AG20443 (cell line): ENCODE results near the gene CACNA1C.
A peak's percentile ranks its signal among the peaks of the same experiment; 100 is the strongest.

Experiments used
- DNase-seq: peaks from one replicate; pipeline ENCODE4 v3.0.0; 2012; ENCODE audit warnings: low spot score, mixed read lengths

CACNA1C gene

DNA sequence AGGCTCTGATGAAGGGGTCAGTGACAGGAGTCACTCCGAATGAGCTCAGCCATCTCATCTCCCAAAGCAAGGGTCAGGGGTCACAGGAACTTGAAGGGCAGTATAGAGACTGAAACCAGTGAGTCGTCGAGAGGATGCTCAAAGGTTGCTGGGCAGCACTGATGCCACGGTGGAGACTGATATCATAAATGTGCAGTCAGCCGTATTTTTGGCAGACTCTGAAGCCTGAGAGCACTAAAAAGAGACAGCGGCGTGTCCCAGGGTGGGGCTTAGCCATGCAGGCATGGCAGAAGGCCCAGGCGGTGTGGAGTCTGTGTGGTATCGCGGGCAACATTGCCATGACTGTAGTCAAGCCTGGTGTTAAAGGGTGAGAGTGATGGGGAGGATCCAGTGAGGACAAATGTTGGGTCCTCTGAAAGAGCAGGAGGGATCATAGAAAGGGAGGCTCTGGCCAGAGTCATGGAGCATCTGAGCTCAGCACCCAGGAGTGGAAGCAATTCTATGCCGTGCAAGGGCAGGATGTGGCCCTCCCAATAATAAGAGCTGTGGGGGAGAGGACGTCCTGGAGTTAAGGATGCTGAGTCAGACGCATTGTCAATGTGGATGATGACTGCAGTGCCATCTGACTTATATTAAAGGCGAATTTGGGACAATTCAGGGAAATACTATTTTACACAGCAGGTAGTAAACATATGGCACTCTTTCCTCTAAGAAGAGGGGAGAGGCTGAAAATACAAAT lies 500.8 kb downstream of the CACNA1C start:
- DNase-seq = no peak

DNA sequence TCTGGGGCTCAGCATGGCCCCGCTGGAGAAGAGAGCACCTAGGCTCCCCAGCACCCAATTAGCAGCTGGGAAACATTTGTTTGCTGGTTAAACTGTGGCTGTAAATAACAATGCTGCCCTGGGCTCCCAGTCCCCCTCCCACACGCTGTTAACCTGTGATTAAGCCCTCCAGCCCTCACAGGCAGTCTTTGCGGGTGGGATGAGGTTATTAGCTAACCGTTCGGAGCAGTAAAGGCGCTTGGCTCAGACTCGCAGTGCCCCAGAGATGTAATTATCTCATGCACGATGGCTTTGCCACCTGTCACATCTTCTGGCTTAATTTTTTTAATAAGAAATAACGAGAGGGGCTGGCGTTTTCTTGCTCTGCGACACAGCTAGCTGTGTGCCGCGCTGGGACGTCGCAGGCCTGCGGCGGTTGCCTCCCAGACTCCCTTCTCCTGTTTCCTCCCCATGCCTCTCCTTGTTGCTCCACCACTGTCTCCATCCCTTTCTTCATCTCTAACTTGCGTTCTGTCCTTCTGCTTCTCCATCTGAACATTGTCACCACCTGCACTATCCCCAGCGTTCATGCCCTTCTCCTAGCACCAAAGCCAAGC lies 502.8 kb downstream of the CACNA1C start:
- no peak for DNase-seq

DNA sequence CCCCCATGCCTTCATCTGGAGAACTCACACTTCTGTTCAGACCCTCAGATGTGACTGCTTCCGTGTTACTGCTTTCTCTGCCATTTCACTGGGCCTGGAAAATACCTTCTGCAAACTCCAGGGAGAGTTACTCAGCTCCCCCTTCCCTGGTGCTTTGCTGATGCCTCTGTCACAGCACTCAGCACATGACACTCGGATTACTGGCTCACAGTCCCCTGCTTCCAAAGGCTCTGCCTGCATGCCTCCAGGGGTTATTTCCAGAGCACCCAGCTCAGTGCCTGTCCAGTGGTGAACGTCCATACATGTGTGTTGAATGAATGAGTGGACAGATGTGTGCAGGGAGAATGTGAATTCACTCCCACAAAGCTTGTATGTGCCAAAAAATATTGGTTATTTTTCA lies 504.8 kb downstream of the CACNA1C start:
- no peak for DNase-seq

DNA sequence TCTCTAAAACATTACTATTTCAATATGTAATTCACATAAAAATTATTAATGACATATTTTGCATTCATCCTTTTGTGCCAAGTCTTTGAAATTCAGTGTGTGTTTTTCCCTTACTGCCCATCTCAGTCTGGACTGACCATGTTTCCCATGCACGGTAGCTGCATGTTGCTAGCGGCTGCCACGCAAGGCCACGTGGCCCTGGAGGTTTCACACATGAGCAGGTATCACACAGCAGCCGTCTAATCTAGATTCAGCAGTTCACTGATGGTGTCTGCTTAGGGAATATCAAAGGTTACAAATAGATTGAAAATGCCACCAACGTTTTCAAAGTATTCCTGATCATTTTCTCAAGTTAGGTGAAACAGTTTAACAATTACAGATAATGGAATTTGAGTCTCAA lies 507.1 kb downstream of the CACNA1C start:
- no peak for DNase-seq

DNA sequence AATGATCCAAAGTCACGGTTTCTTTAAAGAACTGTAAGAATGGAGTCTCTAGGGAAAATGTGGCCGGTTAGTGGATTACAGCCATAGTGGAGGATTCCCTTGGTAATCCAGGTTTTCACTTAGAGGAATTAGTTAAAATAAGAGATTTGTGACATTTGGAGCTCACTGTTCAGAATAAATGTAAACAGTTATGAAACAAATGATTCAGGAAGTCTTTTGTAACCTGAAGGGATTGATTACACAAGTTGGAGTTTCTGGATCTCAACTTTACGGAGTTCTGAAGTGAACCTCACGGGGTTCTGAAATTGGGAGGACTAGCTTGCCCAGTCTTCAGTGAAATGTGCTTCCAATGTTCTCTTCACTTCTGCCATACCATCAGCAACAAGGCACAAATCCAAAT lies 507.6 kb downstream of the CACNA1C start:
- DNase-seq = no peak

DNA sequence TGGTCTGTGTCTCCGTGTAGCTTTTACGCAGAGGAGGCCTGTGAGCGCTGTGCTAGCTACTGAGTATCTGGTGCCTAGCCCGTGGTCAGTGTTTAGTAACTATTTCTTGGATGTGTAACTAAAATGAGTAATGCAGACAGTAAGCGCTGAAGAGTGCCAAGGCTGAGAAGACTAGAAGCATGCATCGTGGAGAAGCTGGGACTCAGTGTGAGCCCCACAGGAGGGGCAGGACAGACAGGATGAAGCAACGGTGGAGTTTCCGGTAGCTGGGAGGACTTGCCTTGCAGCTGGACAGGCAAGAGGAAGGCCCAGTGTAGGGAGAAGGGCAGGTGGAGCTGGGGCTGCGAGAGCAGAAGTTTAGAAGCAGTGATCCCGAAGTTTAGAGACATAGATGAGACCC lies 508.6 kb downstream of the CACNA1C start:
- DNase-seq = no peak

DNA sequence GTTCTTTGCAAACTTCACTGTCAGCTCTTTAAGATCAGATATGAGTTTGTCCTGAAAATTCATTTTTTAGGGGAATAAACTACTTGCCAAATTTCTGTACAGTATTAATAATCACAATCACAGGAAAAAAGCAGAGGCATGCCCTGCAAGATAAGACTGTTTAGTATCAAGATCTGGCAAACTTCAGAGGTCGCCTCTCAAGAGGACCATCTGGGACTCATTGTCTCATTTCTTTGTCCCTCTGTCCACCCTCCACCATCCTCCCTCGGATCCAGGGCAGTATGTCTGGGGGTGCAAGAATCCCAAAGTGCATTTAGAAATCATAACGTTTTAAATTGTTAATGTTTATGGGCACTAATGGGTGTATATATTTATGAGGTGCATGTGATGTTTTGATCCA lies 509.6 kb downstream of the CACNA1C start:
- no peak for DNase-seq

DNA sequence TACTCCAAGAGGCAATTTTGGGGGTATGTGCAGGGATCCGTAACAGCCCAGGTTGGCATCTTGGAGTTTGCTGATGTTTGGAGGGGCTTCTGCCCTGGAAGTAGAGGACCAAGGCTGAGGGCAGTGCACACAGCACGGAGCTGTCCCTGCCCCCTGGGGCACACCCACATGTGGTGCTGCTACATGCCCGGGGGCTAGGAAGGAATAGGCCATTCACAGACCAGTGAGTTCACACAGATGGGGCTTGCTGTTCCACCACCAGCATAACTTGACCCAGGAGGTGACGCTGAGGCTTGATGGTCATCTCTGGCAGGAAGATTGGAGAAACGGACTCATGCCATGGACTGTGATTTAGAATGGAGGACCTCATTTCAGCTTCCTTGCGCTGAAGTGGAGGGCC lies 510.9 kb downstream of the CACNA1C start:
- DNase-seq = no peak

DNA sequence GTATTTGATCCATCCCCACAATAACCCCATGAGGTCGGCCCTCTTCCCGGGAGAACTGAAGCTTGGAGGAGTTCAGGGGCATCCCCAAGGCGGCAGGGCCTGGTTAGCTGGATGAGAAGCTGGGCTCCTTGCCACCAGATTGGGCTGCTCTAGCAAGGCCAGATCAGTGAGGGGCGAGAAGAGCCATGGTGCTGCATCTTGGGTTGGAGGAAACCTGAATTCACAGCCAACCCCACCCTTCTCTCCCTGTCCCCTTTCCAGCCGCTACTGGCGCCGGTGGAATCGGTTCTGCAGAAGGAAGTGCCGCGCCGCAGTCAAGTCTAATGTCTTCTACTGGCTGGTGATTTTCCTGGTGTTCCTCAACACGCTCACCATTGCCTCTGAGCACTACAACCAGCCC lies 513.4 kb downstream of the CACNA1C start:
- no peak for DNase-seq

DNA sequence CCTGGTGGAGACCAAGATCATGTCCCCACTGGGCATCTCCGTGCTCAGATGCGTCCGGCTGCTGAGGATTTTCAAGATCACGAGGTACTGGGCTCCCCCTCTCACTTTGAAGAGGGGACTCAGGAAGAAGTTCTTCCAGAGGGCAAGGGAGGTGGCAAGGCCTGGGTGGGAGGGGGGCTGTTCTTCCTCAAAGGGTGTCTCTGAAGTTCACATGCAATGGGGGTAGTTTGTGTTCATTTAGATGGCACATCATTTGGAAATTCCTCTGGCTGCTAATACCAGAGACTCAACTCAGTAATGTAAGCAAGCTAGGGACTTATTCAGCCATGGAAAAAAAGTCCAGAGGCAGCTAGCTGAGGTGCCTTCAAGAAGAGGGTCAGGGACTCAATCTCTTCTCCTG lies 514.9 kb downstream of the CACNA1C start:
- DNase-seq = no peak

DNA sequence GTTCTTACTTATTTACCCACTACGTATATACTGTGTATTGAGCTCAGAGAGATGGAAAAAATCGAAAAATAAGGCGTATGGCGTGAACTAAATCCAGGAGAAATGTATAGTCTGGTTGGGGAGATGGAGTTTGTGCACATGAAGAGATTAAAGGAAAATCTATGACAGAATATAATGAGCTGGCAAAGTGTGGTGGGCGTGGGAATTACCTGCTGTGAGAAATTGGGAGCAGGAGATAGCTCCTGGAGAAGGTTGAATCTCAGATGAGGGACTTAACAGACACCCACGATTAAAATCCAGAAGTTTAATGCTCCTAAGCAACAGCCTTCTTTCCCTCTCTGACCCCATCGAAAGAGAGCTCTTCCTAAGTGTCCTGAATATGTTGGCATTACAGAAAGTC lies 517.8 kb downstream of the CACNA1C start:
- DNase-seq = no peak

DNA sequence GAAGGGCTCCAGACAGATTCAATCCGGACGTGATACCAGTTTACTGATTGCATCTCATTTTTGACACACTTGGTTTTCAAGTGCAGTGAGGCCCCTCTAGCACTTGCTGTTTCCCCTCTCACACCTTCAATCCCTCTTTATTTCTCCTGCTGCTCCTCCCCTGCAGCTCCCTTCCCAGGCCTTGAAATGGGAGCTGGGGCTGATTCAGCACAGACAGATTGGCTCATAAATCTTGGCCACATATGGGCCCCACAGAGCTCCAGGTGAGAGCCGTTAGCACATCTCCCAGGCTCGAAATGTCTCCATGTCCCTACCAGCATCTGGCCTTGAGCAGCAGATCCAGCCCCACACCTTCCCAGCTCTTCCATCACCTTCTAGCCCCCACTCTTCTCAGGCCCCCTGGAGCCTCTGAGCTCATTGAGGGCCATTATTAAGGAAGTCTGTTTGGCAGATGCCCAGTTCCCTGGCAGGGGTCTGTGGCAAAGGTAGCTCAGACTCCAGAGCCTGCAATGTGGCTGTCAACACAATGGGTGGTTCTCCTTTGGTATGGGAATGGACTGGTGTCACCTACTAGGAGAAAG lies 521.7 kb downstream of the CACNA1C start:
- DNase-seq = no peak

DNA sequence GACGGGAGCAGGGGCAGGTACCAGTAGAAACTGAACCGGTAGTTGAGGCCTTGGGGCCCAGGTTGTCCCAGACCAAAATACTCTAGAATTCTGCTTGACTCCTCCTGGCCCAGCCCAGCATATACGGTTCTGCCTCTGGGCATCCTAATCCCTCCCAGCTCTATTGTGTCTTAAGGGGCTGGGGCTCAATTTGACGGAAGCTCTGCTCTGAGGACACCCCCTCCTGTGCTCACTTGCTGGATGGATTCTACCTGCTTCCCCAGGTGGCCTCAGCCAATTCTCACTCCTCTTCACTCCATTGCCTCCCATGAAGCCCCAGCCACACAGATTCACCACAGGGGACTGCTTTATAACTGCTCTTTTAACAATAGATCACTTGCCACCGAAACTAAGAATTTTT lies 522.5 kb downstream of the CACNA1C start:
- DNase-seq = no peak

DNA sequence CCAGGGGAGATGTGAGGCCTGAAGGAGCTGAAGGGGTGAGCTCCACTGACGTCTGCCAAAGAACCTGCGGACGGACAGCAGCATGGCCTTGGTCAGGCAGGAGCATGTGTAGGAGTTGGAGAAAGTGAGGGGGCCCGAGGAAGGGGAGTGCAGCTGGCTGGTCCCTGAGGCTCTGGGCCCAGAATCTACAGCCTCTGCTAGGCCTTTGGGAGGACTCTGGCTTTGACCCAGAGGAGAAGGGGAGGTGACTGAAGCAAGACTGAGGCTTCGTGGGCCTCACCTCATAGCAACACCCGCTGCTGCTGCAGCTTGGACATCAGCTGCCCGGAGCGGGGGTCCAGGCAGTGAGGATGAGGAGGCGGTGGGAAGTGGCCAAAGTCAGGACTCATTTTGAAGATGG lies 525.4 kb downstream of the CACNA1C start:
- no peak for DNase-seq

DNA sequence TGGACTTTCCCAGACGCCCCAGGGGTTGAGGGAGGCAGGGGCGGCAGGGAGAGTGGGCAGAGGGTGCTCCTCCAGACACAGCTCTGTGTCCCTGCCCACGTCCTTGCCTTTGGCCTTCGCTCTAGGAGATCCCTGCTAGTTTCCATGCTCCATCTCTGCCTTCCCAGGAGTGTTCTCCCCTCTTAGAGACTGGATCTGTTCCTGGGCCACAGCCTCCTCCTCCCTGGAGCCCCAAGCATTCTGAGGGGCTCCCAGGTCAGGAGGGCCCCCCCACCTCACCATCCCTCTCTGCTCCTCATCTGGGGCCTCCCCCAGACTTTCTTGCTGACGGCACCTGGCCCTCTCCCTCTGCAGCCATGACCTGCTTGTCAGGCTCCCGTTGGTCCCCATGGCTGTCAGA lies 526.0 kb downstream of the CACNA1C start:
- DNase-seq = no peak

DNA sequence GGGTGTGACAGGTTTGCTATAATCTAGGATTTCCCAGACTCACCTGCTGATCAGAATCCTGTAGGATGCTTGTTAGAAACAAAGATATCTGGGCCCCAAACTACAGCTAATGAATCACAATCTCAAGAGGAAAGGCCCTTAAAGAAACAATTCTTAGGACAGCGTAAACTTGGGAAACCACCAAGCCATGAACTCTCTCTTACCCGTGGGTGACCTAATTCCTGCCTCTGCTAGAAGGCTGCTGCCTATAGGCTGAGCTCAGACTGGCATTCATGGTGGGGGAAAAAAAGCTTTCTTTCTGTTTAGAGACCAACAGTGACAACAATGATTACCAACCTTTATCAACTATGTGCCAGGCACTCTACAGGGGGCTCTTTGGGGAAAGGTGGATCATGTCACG lies 528.0 kb downstream of the CACNA1C start:
- no peak for DNase-seq

DNA sequence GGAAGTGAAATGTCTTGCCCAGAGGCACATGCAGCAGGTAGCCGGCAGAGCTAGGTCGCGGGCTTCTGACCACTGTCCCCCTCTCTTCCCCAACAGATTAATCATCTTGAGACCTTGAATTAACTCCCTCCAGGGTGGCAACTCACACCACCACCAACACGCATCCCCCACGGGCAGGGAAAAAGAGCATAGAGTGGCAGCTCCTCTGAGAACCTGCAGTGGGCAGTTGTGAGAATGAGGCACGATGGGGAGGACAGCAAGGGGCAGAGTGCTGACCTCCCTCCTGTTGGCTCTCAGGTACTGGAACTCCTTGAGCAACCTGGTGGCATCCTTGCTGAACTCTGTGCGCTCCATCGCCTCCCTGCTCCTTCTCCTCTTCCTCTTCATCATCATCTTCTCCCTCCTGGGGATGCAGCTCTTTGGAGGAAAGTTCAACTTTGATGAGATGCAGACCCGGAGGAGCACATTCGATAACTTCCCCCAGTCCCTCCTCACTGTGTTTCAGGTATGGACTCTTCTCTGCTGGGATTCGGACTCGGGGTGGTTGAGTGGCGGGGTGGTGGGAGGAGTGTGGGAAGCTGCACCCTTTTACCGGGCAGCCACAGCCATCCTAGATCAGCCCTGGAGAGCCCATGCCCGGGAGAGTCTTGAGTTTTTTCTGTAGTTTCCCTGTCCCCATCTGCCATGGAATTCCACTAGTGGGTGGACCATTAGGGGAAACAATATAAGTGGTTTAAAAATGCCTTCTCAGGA lies 528.7 kb downstream of the CACNA1C start:
- no peak for DNase-seq

DNA sequence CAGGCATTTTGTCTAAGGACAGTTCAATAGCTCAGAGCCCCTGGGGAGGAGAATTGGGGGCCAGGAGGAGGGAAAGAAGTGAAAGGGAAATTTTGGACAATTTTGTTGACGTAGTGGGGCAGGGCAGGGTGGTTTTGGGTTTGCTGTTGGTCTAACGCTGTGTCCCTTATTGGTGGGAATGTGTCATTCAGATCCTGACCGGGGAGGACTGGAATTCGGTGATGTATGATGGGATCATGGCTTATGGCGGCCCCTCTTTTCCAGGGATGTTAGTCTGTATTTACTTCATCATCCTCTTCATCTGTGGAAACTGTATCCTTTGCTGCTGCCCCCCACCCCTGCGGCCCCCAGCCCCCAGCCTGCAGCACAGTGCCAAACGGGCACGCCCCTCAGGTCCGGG lies 529.8 kb downstream of the CACNA1C start:
- DNase-seq = peak; percentile 62

DNA sequence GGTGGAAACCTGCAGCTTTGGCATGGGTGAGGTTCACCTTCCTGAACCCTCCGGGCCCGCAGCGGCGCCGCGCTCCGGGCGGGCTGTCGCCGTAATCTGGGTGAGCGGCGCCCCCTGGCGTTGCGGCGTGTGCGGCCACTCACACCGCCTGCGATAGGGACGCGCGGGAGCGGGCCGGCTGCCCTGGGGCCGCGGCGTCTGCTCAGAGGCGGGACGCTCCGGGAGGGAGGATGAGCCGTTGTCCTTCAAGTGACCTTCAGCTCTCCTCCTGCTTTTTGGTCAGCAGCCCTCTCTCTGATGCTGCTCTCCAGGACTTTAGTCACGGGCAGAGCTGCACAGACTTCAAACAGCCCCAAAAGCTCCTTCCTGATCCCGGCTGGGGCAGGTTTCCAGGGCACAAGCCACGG lies 530.3 kb downstream of the CACNA1C start:
- peak; percentile 94 for DNase-seq

DNA sequence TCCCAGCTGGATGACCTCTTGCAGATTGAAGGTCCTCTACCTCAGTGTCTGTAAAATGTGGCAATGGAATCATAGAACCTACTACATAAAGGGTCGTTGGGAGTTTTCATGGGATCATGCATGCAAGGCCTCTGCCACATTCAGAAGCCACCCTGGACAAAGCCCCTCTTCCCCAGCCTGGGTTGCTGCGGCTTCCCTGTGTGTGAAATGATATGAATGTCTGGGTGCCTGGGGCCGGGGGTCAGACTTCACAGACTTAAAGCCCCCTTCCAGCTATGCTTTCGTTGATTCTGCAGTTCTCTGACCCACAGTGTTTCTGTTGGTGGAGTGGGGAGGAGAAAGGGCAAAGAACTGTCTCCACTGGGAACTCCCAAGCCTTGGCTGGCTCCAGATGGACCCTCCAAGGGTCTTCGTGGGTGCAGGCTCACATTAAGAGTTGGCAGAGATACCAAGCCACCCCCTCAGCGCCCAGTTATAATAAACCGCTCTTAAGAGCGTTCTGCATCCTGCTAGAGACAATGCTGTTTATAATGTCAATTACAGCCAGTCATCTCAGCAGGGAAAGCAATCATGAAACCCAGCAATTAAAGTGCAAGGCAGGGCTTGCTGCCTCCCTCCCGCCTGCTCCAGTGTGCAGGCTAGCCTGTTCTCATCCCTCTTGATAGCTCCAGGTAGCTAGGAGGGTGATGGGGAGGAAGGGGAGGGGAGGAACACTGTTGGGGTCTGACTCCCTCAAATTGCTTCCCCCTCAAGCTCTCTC lies 531.0 kb downstream of the CACNA1C start:
- DNase-seq = no peak

DNA sequence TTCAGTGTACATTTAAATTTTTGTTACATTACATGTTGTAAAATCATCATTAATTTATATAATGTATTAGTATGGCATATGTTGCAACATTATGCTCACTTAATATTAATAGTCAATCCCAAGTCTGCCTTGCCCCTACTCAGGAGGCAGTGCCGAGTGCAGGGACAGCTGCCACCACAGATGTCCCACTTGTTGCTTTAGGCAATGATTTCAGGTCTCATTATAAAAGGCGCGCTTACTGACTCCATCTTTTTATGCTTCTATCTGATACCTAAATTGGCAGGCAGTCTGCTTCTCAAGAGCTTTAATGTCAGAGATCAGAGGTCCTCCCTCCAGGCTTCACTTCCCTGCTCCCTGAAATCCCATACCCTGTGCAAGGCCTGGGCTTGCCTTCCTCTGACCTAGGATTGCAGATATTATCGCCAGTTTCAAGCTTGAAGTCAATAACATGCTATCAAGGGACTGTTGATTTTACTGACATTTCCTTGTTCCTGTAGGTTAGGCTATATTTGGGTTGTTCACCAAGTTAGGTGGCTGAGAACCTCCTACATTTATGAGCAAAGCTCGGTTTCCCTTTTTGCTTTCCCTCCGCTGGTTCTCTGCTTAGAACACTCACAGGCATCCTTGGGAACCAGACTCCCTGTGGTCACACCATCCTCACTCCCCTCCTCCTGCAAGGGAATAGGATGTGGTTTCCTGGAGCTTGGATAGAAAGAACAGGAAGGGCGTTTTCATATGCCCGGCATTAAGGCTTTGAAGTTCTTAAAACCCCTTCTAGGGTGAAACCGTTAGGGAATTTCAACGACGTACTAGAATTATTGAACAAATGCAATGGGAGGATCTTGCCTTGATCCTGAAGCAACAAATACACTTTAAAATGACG lies 533.6 kb downstream of the CACNA1C start:
- no peak for DNase-seq
